PC-3 (cell line): ENCODE measurements around the gene DGLUCY.

Experiments used
- CTCF ChIP-seq: fragments of 300-600 bp; sonication (generic); conservative IDR thresholded peaks from 2 replicates; pipeline ENCODE4 v1.5.1; 2017; ENCODE audit warnings: antibody characterized with exemption, low read depth, mild to moderate bottlenecking, low read length
- EZH2 ChIP-seq: fragments of 300-600 bp; sonication (generic); IDR thresholded peaks from one replicate; pipeline ENCODE4 v1.6.1; 2017; ENCODE audit warnings: antibody characterized with exemption, mild to moderate bottlenecking, low read length; ENCODE audit not compliant: unreplicated experiment
- EZH2phosphoT487 ChIP-seq: fragments of 300-600 bp; sonication (generic); IDR thresholded peaks from 2 replicates; pipeline ENCODE4 v1.6.1; 2018; ENCODE audit warnings: mild to moderate bottlenecking, antibody characterized with exemption, low read length, borderline replicate concordance

DNA sequence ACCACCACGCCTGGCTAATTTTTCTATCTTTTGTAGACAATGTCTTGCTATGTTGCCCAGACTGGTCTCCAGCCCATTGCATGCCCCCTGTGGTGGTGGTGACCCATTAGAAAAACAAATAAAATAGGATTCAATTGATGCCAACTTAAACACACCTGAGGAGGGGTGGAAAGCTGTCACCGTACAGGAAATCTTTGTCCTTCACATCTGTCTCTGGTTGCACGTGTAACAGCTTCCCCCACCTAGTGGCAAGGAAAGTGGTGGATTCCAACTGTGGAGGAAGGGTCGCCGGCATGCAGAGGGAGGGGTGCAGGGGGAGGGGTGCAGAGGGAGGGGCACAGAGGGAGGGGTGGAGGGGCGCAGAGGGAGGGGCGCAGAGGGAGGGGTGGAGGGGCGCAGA lies 156.7 kb downstream of the DGLUCY start:
- no peak for TF ChIP-seq CTCF
- no peak for TF ChIP-seq EZH2
- no peak for TF ChIP-seq EZH2phosphoT487
